K562 (cell line): Measurements from ENCODE around the gene DHX36. TPM values are rescaled to one million over a fixed set of nuclear protein-coding genes. Genes with fewer than 3 reads are reported as not detected.

Experiments
- CCAR2 ChIP-seq: fragments of 200-400 bp; formaldehyde crosslinking; IDR thresholded peaks from 2 replicates; pipeline ENCODE4 v1.6.1; 2017; ENCODE audit warnings: mild to moderate bottlenecking, low read depth, low read length
- DNMT1 ChIP-seq: fragments of 450-650 bp; IDR thresholded peaks from 2 replicates; pipeline ENCODE4 v1.6.1; 2016; ENCODE audit warnings: antibody characterized with exemption, mild to moderate bottlenecking
- ELF4 ChIP-seq: fragments of 450-650 bp; formaldehyde crosslinking; IDR thresholded peaks from 2 replicates; pipeline ENCODE4 v1.4.0; 2022; ENCODE audit warnings: missing genetic modification characterization
- HLTF ChIP-seq: fragments of 450-650 bp; IDR thresholded peaks from 2 replicates; pipeline ENCODE4 v1.6.1; 2016
- RBFOX2 ChIP-seq: fragments of 200-400 bp; formaldehyde crosslinking; IDR thresholded peaks from 2 replicates; pipeline ENCODE4 v1.6.1; 2017; ENCODE audit warnings: low read depth, mild to moderate bottlenecking, low read length, moderate library complexity
- RBM34 ChIP-seq: fragments of 200-400 bp; formaldehyde crosslinking; IDR thresholded peaks from 2 replicates; pipeline ENCODE4 v1.6.1; 2018; ENCODE audit warnings: low read length, borderline replicate concordance; ENCODE audit not compliant: insufficient read depth
- RBM39 ChIP-seq: fragments of 200-400 bp; formaldehyde crosslinking; optimal IDR thresholded peaks from 2 replicates; pipeline ENCODE3; 2018; ENCODE audit warnings: low read depth, low read length
- ZBTB8A ChIP-seq: fragments of 450-650 bp; IDR thresholded peaks from 2 replicates; pipeline ENCODE4 v1.6.1; 2018; ENCODE audit warnings: mild to moderate bottlenecking, moderate library complexity; ENCODE audit not compliant: partially characterized antibody
- ZZZ3 ChIP-seq: fragments of 450-650 bp; IDR thresholded peaks from 2 replicates; pipeline ENCODE4 v1.6.1; 2016; ENCODE audit warnings: antibody characterized with exemption, mild to moderate bottlenecking, moderate library complexity
- polyA plus RNA-seq, 8 experiments: library from polyadenylated mRNA; depleted of rRNA in 4 of 8; stranded (reverse) in 5 of 8; unstranded in 3 of 8; fragments of >200 nt; fragmentation: Nextera tagmentation in 2 of 8; fragmentation: Illumina TruSeq in 1 of 8; extraction: Ambion mirVana in 2 of 8; extraction: Trizol in 1 of 8; gene quantifications; 2 replicates each; pipeline versions ENCODE4 v1.2.1 to v1.2.3, GENCODE V29; 2011 to 2014; ENCODE audit warnings: inconsistent platforms in 1 of 8, missing spikeins in 1 of 8
- total RNA-seq, 7 experiments: library from RNA; depleted of rRNA in 6 of 7; stranded (reverse); fragments of >200 nt in 6 of 7; fragmentation: Illumina TruSeq in 2 of 7; extraction: Trizol in 2 of 7; gene quantifications; 2 replicates each; pipeline versions ENCODE4 v1.2.1 to v1.2.3, GENCODE V29; 2011 to 2021; ENCODE audit warnings: low replicate concordance in 1 of 7
- TF ChIP-seq, protein P1 (sequence below), 3 experiments: fragments of 200-800 bp in 1 of 3; fragments of 250-450 bp in 1 of 3; fragments of 450-650 bp in 1 of 3; sonication (Bioruptor Pico) in 1 of 3; sonication (Bioruptor generic) in 1 of 3; formaldehyde crosslinking in 1 of 3; IDR thresholded peaks; 2 replicates each; pipeline versions ENCODE4 v1.6.1 to v1.8.0; 2016 to 2022; ENCODE audit warnings: mild to moderate bottlenecking in 2 of 3, missing genetic modification characterization in 2 of 3, missing compliant biosample characterization in 1 of 3, moderate library complexity in 1 of 3

The DHX36 gene
- total and polyA plus RNA-seq, 9 of the 15 experiments (the other 6 are each of a cell fraction or from before 2014, with no cell fraction given): 44.3 to 98.7 (median 57.0) TPM

DNA sequence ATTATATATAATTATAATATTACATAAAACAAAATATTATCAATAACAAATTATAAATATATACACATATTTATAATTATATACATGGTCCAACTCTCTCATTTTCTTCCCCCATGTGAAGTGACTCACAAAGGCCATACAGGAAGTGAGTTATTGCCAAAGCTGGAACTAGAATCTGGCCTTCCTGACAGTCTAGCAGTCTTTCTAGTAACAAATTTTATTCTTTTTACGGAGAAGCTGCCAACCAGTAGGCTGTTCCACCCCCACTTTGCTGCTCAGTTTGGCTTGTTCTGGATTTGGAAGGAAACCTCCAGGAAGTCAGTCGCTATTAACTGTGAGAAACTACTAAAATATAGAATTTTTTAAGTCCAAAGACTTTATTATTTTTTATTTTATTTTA, 79.6 kb downstream of the DHX36 start (continued):
- TF ChIP-seq RBM39 (no peak), ZBTB8A (no peak), ELF4 (no peak), RBM34 (no peak), HLTF (no peak), ZZZ3 (no peak), RBFOX2 (no peak), CCAR2 (no peak), DNMT1 (no peak)
- TF ChIP-seq, protein P1, sequence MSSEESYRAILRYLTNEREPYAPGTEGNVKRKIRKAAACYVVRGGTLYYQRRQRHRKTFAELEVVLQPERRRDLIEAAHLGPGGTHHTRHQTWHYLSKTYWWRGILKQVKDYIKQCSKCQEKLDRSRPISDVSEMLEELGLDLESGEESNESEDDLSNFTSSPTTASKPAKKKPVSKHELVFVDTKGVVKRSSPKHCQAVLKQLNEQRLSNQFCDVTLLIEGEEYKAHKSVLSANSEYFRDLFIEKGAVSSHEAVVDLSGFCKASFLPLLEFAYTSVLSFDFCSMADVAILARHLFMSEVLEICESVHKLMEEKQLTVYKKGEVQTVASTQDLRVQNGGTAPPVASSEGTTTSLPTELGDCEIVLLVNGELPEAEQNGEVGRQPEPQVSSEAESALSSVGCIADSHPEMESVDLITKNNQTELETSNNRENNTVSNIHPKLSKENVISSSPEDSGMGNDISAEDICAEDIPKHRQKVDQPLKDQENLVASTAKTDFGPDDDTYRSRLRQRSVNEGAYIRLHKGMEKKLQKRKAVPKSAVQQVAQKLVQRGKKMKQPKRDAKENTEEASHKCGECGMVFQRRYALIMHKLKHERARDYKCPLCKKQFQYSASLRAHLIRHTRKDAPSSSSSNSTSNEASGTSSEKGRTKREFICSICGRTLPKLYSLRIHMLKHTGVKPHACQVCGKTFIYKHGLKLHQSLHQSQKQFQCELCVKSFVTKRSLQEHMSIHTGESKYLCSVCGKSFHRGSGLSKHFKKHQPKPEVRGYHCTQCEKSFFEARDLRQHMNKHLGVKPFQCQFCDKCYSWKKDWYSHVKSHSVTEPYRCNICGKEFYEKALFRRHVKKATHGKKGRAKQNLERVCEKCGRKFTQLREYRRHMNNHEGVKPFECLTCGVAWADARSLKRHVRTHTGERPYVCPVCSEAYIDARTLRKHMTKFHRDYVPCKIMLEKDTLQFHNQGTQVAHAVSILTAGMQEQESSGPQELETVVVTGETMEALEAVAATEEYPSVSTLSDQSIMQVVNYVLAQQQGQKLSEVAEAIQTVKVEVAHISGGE (CRISPR knock-in tag; IDR thresholded peaks at IDR 0.05): no peak
- TF ChIP-seq, all 486 proteins: peak for 0
